Calu3 (cell line): ENCODE data around the gene PIR. TPM values are rescaled to one million over a fixed set of nuclear protein-coding genes. Genes with fewer than 3 reads are reported as not detected.

ENCODE experiments used
- BruUV-seq: library from RNA; stranded (reverse); fragments of 400-500 nt; replicated peaks from 2 replicates; lab custom pipeline; 2021; lab: Mats Ljungman, UMichigan
- CTCF ChIA-PET: fragments of 300-600 bp; sonication (Branson Sonifier 250); formaldehyde crosslinking; loops from one replicate; lab custom pipeline; 2022; ENCODE audit warnings: antibody characterized with exemption; lab: Charles Lee
- DNase-seq: peaks from one replicate; pipeline ENCODE4 v3.0.0; 2022
- H3K27ac Mint-ChIP-seq: one replicate; pipeline ENCODE4 v1.8.0; 2022; ENCODE audit warnings: mixed read lengths; ENCODE audit not compliant: unreplicated experiment
- H3K27me3 Mint-ChIP-seq: one replicate; pipeline ENCODE4 v1.8.0; 2022; ENCODE audit warnings: mixed read lengths; ENCODE audit not compliant: unreplicated experiment
- H3K36me3 Mint-ChIP-seq: one replicate; pipeline ENCODE4 v1.8.0; 2022; ENCODE audit warnings: mild to moderate bottlenecking, moderate library complexity, mixed read lengths; ENCODE audit not compliant: insufficient read depth, unreplicated experiment
- H3K4me1 Mint-ChIP-seq: one replicate; pipeline ENCODE4 v1.8.0; 2022; ENCODE audit warnings: mild to moderate bottlenecking, low read depth, mixed read lengths; ENCODE audit not compliant: unreplicated experiment
- H3K4me3 Mint-ChIP-seq: one replicate; pipeline ENCODE4 v1.8.0; 2022; ENCODE audit warnings: mild to moderate bottlenecking, low read depth, moderate library complexity, mixed read lengths; ENCODE audit not compliant: unreplicated experiment
- H3K9me3 Mint-ChIP-seq: one replicate; pipeline ENCODE4 v1.8.0; 2022; ENCODE audit warnings: low read depth, mixed read lengths; ENCODE audit not compliant: unreplicated experiment
- intact Hi-C: fragments of 100-400 bp; cut with micrococcal nuclease; formaldehyde crosslinking; loops from one replicate; pipeline ENCODE4 v1.10.0; 2022; ENCODE audit not compliant: unreplicated experiment
- total RNA-seq: library from RNA; stranded (reverse); gene quantifications from 2 replicates; pipeline ENCODE4 v1.2.3, GENCODE V29; 2022
- TF ChIP-seq, protein P1 (sequence below): fragments of 200-600 bp; IDR thresholded peaks from one replicate; pipeline ENCODE4 v1.8.0; 2022; ENCODE audit warnings: antibody characterized with exemption; ENCODE audit not compliant: unreplicated experiment

The PIR gene
- total RNA-seq, 1 experiment from 2014 or later = 40.9 TPM

DNA sequence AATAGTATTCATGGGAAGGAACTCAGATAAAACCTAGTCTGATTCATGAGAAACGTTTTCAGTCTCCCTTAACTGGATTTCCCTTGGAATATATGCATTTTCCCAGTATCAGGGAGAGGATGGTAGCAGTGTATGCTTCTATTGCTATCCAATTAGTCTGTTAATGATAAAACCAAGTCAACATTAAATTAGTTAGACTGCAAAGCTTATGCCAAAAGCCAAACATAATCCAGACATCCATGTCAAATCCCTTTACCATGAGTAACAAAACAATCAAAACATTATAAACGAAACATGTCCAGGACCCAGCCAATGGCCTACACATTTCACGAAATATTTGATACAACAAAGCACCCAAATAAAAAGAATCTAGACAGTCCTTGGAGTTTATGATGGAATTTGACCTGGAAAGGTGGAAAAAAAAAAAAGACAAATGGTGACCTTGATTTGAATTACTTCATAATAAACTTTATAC lies 74.4 kb downstream of the PIR start:
- BruUV-seq = no TSS peak
- Mint-ChIP-seq H3K4me3 (no peak overlapping the region), H3K4me1 (peaks cover 11% of the 10 kb centered on the region), H3K27ac (no peak overlapping the region), H3K27me3 (no peaks in the 10 kb centered on the region), H3K9me3 (peaks cover 3% of the 10 kb centered on the region), H3K36me3 (no peaks in the 10 kb centered on the region)
- CTCF ChIA-PET = no interaction called here
- TF ChIP-seq, protein P1, sequence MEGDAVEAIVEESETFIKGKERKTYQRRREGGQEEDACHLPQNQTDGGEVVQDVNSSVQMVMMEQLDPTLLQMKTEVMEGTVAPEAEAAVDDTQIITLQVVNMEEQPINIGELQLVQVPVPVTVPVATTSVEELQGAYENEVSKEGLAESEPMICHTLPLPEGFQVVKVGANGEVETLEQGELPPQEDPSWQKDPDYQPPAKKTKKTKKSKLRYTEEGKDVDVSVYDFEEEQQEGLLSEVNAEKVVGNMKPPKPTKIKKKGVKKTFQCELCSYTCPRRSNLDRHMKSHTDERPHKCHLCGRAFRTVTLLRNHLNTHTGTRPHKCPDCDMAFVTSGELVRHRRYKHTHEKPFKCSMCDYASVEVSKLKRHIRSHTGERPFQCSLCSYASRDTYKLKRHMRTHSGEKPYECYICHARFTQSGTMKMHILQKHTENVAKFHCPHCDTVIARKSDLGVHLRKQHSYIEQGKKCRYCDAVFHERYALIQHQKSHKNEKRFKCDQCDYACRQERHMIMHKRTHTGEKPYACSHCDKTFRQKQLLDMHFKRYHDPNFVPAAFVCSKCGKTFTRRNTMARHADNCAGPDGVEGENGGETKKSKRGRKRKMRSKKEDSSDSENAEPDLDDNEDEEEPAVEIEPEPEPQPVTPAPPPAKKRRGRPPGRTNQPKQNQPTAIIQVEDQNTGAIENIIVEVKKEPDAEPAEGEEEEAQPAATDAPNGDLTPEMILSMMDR = no peak
- intact Hi-C loops = no loop called here
- DNase-seq = no peak

DNA sequence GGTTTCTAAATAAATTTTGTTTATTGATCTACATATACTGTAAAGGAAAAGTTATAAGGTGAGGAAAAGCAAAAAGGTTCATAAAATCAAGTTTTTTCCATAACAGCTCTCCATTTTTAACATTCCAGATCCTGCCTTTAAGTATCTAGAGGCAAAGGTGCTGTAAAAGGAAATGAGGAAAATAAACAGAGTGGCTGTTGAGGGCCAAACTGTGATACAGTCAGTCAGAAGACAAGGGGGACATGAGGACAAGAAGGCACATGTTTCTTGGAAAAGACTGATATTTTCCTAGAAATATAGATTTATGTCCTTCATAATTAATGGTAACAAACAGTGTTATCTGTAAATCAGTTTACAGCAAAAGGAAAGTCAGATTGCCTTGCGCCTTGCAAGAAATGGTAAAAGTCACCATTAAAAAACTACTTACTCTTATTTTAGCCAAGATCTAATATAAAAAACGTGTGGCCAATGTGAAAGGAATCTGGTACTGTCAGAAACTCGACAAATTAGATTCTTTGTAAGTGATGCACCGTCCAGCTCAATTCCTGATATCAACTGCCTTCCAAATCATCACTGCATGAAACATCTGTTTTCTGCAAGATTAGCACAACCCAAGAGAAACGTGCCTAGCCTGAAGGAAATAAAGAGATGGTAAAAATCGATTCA lies 75.0 kb downstream of the PIR start:
- Mint-ChIP-seq H3K4me3 (no peak overlapping the region), H3K9me3 (peaks cover 3% of the 10 kb centered on the region), H3K36me3 (no peaks in the 10 kb centered on the region), H3K27ac (no peak overlapping the region), H3K27me3 (no peaks in the 10 kb centered on the region), H3K4me1 (peaks cover 11% of the 10 kb centered on the region)
- no peak for DNase-seq
- intact Hi-C loops = no loop called here
- BruUV-seq = no TSS peak
- CTCF ChIA-PET = no interaction called here
- TF ChIP-seq, protein P1 = no peak

DNA sequence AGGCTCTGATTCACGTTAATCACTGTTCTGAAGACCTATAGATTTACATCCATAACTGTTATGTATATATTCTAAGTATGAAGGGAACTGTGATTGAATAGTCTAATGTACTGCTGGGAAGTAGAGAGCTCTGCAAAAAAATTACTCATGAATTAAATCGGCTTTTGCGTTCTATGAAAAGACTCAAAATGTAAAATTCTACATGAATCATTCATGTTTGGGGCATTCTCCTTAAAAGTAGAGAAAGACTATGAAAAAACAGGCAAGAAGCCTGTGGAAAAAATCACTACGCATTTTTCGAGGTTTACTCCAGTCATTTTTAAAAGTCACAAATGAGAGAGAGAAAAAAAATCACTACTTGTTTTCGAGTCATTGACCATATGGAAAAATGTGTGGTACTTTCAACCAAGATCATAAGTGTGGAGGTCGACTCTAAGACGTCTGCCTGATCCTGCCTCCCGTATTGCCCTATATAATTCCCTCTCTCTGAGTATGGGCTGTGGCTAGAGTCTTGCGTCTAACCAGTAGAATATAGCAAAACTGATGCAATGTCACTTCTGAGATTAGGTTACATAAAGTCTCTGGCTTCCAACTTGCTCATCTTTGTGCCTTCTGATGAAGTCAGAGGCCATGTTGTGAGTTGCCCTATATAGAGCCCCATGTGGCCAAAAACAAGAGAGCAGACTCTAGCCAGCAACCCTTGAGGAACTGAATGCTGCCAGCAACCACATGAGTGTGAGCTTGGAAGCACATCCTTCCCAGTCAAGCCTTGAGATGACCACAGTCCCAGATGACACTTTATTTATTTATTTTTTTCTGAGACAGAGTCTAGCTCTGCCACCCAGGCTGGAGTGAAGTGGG lies 76.8 kb downstream of the PIR start:
- Mint-ChIP-seq H3K27me3 (no peaks in the 10 kb centered on the region), H3K4me1 (peaks cover under 1% of the 10 kb centered on the region), H3K36me3 (no peaks in the 10 kb centered on the region), H3K4me3 (no peak overlapping the region), H3K27ac (no peak overlapping the region), H3K9me3 (peaks cover 3% of the 10 kb centered on the region)
- intact Hi-C loops = no loop called here
- DNase-seq = no peak
- TF ChIP-seq, protein P1 = no peak
- BruUV-seq = no TSS peak
- CTCF ChIA-PET = no interaction called here

DNA sequence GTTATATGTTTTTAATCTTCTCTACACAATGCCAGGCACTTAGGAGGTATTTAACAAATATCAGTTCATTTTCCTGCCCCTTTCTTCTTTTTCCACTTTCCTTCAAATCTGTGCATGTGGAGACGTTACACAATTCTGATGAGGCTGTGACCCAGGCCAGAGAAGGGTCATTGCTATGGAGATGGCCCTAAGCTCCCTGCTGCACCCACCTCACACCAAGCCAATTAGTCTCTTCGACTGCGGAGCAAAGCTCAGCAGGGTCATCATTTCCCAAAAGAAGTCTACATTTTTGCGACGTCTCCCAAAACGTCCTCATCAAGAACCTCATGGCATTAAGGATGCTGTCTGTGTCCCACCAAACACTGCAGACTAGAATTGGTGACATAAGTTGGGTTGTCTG lies 80.0 kb downstream of the PIR start:
- TF ChIP-seq, protein P1 = no peak
- intact Hi-C loops = no loop called here
- Mint-ChIP-seq H3K9me3 (peaks cover 3% of the 10 kb centered on the region), H3K4me1 (no peaks in the 10 kb centered on the region), H3K36me3 (no peaks in the 10 kb centered on the region), H3K27me3 (no peaks in the 10 kb centered on the region), H3K27ac (no peak overlapping the region), H3K4me3 (no peak overlapping the region)
- CTCF ChIA-PET = no interaction called here
- BruUV-seq = no TSS peak
- no peak for DNase-seq
